Pons (tissue), 1 donor: ENCODE measurements around the gene KDM4C.
"Not testable (repeated sequence)": the region's sequence is repeated elsewhere in the genome, so short reads cannot be mapped to it uniquely, and the experiment has no call there.

Experiments used
- DNase-seq: peaks from one replicate; pipeline ENCODE4 v3.0.0-alpha.2; 2016; ENCODE audit warnings: low spot score

The KDM4C gene

GRCh38 chr9:6931913-6932312 lies 174.1 kb downstream of the KDM4C start:
- no peak for DNase-seq

DNA sequence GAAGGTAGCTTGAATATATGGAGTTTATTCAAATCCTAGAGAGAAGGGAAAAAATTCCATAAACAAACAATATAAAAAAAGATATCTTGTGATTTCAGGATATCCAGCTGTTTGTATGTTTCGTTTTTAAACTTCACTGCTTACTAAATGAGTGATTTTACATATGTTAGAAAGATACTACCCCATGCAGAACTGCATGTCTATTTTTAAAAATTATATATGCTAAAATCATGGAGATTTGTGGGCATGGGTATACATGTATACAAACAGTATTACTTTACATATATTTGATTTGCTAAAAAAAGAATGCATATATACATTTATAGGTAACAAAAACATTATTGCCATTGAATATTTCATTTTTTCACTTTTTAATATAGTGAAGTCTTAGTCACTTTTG lies 178.3 kb downstream of the KDM4C start:
- DNase-seq, result no peak

GRCh38 chr9:6937209-6937608 lies 179.4 kb downstream of the KDM4C start:
- no peak for DNase-seq

- peak; percentile 37 for DNase-seq
Measured at GRCh38 chr9:6938447-6938846, 180.7 kb downstream of the KDM4C start.

DNA sequence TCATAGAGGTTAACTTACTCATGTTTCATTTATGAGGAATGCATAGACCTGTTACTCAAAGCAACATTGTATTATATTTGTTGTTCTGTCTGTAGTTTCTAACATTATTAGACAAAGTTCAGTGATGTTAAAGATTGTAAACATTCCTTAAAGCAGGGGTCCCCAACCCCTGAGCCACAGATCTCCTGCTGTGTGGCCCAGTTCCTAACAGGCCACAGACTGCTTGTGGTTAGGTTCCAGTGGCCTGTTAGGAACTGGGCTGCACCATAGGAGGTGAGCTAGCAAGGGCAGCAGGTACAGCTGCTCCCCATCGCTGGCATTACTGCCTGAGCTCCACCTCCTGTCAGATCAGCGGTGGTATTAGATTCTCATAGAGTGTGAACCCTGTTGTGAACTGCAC lies 181.1 kb downstream of the KDM4C start:
- no peak for DNase-seq

GRCh38 chr9:6941501-6941900 lies 183.7 kb downstream of the KDM4C start:
- DNase-seq, result no peak

DNA sequence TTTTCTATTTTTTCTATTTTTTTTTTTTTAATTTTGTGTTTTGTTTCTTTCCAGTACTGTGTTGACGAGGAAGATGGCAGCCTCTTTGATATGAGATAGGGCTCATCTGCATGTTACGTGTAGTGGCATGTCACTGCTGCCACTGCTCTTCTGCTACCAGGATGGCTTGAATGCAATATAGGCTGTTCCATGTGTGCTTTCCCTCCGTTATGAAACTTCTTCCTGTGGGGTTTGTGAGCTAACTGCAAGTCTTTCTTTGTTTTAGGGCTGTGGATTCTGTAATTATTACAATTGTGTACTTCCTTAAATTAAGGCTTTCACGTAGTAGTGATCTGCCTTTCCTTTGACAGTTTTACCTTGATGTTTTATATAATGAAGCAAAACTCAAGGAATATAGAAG lies 184.6 kb downstream of the KDM4C start:
- DNase-seq, result no peak

DNA sequence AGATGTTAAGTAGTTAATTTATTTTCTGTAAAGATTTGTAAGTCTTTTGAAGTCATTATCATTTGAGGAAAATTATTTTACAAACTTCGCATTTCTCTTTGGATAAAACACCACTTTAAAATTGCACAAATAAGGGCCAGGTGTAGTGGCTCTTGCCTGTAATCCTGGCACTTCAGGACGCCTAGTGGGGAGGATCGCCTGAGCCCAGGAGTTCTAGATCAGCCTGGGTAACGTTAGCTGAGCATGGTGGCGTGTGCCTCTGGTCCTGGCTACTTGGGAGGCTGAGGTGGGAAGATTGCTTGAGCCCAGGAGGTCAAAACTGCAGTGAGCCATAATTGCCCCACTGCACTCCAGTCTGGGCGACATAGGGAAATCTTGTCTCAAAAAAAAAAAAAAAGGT lies 185.5 kb downstream of the KDM4C start:
- DNase-seq, result no peak

- no peak for DNase-seq
Measured at GRCh38 chr9:6944093-6944551, 186.3 kb downstream of the KDM4C start.

GRCh38 chr9:6944896-6945295 lies 187.1 kb downstream of the KDM4C start:
- DNase-seq, result no peak

DNA sequence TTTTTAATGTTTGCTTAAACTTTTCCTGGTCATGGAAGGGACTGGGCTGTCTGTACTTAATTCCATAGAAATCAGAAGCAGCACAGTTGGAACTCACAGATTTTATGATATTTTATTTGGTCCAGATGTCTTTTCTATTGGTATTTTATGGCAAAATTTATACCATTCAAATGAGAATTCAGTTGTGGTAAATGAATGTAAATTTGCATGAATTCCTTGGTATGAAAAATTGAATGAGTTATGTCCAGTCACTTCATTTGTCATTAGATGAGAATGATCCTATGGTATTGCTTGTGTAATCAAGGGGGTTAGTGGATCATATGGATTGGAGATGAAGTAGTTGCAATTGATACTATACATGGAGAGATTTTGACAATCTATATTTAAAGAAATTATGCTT lies 188.0 kb downstream of the KDM4C start:
- DNase-seq, result no peak

- no peak for DNase-seq
Measured at GRCh38 chr9:6946583-6947166, 188.9 kb downstream of the KDM4C start.

DNA sequence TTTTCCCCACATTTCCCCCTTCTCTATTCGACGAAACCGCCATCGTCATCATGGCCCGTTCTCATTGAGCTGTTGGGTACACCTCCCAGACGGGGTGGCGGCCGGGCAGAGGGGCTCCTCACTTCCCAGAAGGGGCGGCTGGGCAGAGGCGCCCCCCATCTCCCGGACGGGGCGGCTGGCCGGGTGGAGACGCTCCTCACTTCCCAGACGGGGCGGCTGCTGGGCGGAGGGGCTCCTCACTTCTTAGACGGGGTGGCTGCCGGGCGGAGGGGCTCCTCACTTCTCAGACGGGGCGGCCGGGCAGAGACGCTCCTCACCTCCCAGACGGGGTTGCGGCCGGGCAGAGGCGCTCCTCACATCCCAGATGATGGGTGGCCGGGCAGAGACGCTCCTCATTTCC lies 191.1 kb downstream of the KDM4C start:
- DNase-seq, result not testable (repeated sequence)

GRCh38 chr9:6955251-6955921 lies 197.6 kb downstream of the KDM4C start:
- peak; percentile 93 for DNase-seq

- DNase-seq, result peak; percentile 19
Measured at GRCh38 chr9:6956879-6957278, 199.1 kb downstream of the KDM4C start.

DNA sequence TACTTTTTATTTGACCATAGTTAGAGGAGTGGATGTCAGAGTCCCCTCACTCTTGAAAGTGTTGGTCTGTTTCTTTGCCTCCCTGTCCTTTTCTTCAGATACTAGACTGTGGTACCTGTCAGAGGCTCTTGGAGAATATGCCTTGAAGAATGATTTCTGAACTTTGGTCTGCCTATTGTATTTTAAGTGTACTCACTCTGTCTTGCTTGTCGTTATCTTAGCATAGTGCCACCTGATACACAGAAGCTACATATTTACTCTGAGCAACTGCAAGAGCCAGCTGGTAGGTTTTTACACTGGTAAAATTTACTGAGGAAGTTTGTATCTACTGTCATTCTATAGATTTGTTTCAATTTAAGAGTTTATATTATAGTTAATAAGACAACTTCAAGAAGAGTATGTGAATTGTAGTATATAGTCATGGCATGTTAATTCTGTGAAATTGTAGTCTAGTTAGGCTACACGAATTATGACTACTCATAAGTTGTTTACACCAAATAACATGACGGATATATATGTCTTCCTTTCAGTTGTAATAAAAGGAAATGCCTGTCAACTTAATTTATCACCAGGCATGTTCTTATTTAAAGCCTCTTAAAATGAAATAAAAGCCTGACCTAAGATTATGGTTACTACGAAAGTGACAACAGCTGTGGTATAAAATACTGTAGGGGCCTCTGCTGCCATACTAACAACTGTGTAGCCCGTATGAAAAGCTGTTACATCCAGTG lies 201.7 kb downstream of the KDM4C start:
- no peak for DNase-seq

- no peak for DNase-seq
Measured at GRCh38 chr9:6960777-6961176, 203.0 kb downstream of the KDM4C start.

DNA sequence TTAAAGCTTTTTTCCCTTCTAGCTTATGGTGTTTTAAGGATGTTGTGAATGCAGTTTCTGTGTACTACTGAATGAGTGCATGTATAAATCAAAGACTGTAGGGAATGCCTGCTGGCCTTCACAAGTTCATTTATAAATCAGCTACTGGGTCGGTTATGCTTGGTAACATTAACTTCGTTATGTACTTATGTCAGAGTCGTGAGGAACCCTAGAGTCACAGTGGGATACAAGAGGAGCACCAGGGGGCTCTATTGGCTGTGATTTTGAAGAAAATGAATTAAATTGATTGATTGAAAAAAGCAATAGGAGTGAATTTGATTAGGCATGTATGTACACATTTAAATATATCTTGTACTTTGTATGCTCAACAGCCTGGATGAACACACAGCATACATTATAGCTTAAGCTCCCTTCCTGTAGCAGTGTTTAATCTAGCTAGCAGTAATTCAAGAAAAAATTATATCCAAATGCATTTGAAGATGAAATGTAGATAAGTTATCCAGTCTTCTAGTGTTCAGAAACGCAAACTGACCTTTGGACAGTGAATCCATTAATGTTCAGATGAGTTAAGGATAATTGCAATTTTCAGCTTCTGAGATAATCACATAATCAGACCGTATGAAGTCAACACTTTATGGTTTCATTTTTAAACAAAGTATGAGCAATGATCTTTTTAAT lies 204.2 kb downstream of the KDM4C start:
- DNase-seq, result no peak

- no peak for DNase-seq
Measured at GRCh38 chr9:6965566-6965965, 207.8 kb downstream of the KDM4C start.

GRCh38 chr9:6968271-6968670 lies 210.5 kb downstream of the KDM4C start:
- no peak for DNase-seq

- no peak for DNase-seq
Measured at GRCh38 chr9:6969805-6970204, 212.0 kb downstream of the KDM4C start.

GRCh38 chr9:6973089-6973488 lies 215.3 kb downstream of the KDM4C start:
- DNase-seq, result no peak

DNA sequence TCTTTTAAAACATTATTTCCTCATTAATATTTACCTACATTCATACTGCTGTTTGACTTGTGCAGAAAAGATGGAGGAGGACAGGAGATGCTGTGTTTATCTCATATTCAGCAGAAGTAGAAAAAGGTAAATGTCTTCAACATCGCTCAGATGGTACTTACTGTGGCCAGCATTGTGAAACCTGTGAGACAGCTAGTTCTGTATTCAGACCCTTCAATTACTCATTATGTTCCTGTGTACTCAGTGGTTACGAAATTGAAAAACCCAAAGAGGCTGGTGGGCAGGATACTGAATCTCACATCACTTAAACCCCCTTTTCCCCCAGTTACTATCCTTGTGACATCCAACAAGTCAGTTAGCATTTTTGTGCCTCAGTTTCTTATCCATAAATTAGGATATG lies 216.0 kb downstream of the KDM4C start:
- DNase-seq, result no peak
